Neural cell (in vitro differentiated cells): ENCODE measurements around the gene PLSCR5. TPM values are rescaled to one million over a fixed set of nuclear protein-coding genes. Genes with fewer than 3 reads are reported as not detected.

Experiments
- H2AFZ ChIP-seq: fragments of 200-600, 300-800 bp; sonication (generic), shearing (Covaris generic); 2 replicates; pipeline ENCODE4 v1.6.0; 2014; ENCODE audit warnings: low read depth, mild to moderate bottlenecking, antibody characterized with exemption, low read length, moderate library complexity
- H3F3A ChIP-seq: fragments of 200-600 bp; shearing (Covaris generic); 2 replicates; pipeline ENCODE4 v1.6.1; 2016; ENCODE audit warnings: mild to moderate bottlenecking, moderate library complexity, mixed read lengths, antibody characterized with exemption, low read length; ENCODE audit not compliant: insufficient read depth, poor library complexity, severe bottlenecking
- H3K27ac ChIP-seq: fragments of 200-600, 300-800 bp; sonication (generic), shearing (Covaris generic); 2 replicates; pipeline ENCODE4 v1.5.1; 2014; ENCODE audit warnings: mild to moderate bottlenecking, low read length, moderate library complexity
- H3K27me3 ChIP-seq: fragments of 300-800, 200-600 bp; sonication (generic), shearing (Covaris generic); 2 replicates; pipeline ENCODE4 v1.6.0; 2014; ENCODE audit warnings: mild to moderate bottlenecking, low read depth, low read length, moderate library complexity; ENCODE audit not compliant: insufficient read depth
- H3K36me3 ChIP-seq: fragments of 300-800, 200-600 bp; sonication (generic), shearing (Covaris generic); 2 replicates; pipeline ENCODE4 v1.5.1; 2014; ENCODE audit warnings: mild to moderate bottlenecking, antibody characterized with exemption, low read length, moderate library complexity; ENCODE audit not compliant: insufficient read depth
- H3K4me2 ChIP-seq: fragments of 300-800, 200-600 bp; sonication (generic), shearing (Covaris generic); 2 replicates; pipeline ENCODE4 v1.6.0; 2014; ENCODE audit warnings: mild to moderate bottlenecking, low read length
- H3K4me3 ChIP-seq: fragments of 300-800, 200-600 bp; sonication (generic), shearing (Covaris generic); 2 replicates; pipeline ENCODE4 v1.5.1; 2014; ENCODE audit warnings: mild to moderate bottlenecking, low read length, moderate library complexity
- H3K79me2 ChIP-seq: fragments of 200-600 bp; shearing (Covaris generic); replicated peaks from 2 replicates; pipeline ENCODE4 v1.6.0; 2014; ENCODE audit warnings: mild to moderate bottlenecking, low read length, moderate library complexity; ENCODE audit not compliant: insufficient read depth
- H3K9ac ChIP-seq: fragments of 300-800, 200-600 bp; sonication (generic), shearing (Covaris generic); 2 replicates; pipeline ENCODE4 v1.6.1; 2016; ENCODE audit warnings: mild to moderate bottlenecking, low read length, mixed read lengths
- H3K9me2 ChIP-seq: fragments of 200-600 bp; shearing (Covaris generic); 2 replicates; pipeline ENCODE4 v1.6.1; 2016; ENCODE audit warnings: mild to moderate bottlenecking, low read length, mixed read lengths; ENCODE audit not compliant: insufficient read depth
- H3K9me3 ChIP-seq: fragments of 200-600, 300-800 bp; sonication (generic), shearing (Covaris generic); 2 replicates; pipeline ENCODE4 v1.6.1; 2016; ENCODE audit warnings: mild to moderate bottlenecking, mixed run types, low read length, moderate library complexity, mixed read lengths
- H4K20me1 ChIP-seq: fragments of 200-600 bp; shearing (Covaris generic); 2 replicates; pipeline ENCODE4 v1.6.1; 2016; ENCODE audit warnings: mild to moderate bottlenecking, mixed run types; ENCODE audit not compliant: insufficient read depth
- EP300 ChIP-seq: fragments of 450-650 bp; conservative IDR thresholded peaks from 2 replicates; pipeline ENCODE4 v1.6.1; 2014; ENCODE audit warnings: antibody characterized with exemption, mild to moderate bottlenecking, moderate library complexity; ENCODE audit not compliant: poor library complexity, severe bottlenecking
- EZH2 ChIP-seq: fragments of 200-600, 300-800 bp; shearing (Covaris generic), sonication (generic); IDR thresholded peaks from 2 replicates; pipeline ENCODE4 v1.6.1; 2014; ENCODE audit warnings: antibody characterized with exemption, low read length, borderline replicate concordance, mild to moderate bottlenecking; ENCODE audit not compliant: insufficient read depth, poor library complexity, severe bottlenecking
- MXI1 ChIP-seq: fragments of 450-650 bp; conservative IDR thresholded peaks from 2 replicates; pipeline ENCODE4 v1.6.1; 2014; ENCODE audit warnings: antibody characterized with exemption, mild to moderate bottlenecking; ENCODE audit not compliant: poor library complexity, severe bottlenecking
- POLR2AphosphoS5 ChIP-seq: IDR thresholded peaks from 2 replicates; pipeline ENCODE4 v1.6.1; 2012
- RAD21 ChIP-seq: fragments of 450-650 bp; conservative IDR thresholded peaks from 2 replicates; pipeline ENCODE4 v1.6.1; 2014; ENCODE audit warnings: antibody characterized with exemption, mild to moderate bottlenecking, moderate library complexity
- SMC3 ChIP-seq: fragments of 450-650 bp; conservative IDR thresholded peaks from 2 replicates; pipeline ENCODE4 v1.6.1; 2014; ENCODE audit warnings: antibody characterized with exemption, mild to moderate bottlenecking, moderate library complexity; ENCODE audit not compliant: poor library complexity
- TAF1 ChIP-seq: IDR thresholded peaks from 2 replicates; pipeline ENCODE4 v1.6.1; 2012; ENCODE audit warnings: low read depth
- polyA plus RNA-seq: library from polyadenylated mRNA; depleted of rRNA; stranded (reverse); fragments of >200 nt; gene quantifications from 2 replicates; pipeline ENCODE4 v1.2.3, GENCODE V29; 2014
- TF ChIP-seq, protein P1 (sequence below): IDR thresholded peaks from 2 replicates; pipeline ENCODE4 v1.6.1; 2012; ENCODE audit warnings: borderline replicate concordance
- TF ChIP-seq, protein P2 (sequence below): fragments of 450-650 bp; IDR thresholded peaks from 2 replicates; pipeline ENCODE4 v1.5.1; 2014; ENCODE audit warnings: antibody characterized with exemption, mild to moderate bottlenecking, moderate library complexity; ENCODE audit not compliant: poor library complexity, severe bottlenecking

PLSCR5 gene
- polyA plus RNA-seq, 1 donor from 2014 or later: 0.37 TPM

- TF ChIP-seq, protein P1, sequence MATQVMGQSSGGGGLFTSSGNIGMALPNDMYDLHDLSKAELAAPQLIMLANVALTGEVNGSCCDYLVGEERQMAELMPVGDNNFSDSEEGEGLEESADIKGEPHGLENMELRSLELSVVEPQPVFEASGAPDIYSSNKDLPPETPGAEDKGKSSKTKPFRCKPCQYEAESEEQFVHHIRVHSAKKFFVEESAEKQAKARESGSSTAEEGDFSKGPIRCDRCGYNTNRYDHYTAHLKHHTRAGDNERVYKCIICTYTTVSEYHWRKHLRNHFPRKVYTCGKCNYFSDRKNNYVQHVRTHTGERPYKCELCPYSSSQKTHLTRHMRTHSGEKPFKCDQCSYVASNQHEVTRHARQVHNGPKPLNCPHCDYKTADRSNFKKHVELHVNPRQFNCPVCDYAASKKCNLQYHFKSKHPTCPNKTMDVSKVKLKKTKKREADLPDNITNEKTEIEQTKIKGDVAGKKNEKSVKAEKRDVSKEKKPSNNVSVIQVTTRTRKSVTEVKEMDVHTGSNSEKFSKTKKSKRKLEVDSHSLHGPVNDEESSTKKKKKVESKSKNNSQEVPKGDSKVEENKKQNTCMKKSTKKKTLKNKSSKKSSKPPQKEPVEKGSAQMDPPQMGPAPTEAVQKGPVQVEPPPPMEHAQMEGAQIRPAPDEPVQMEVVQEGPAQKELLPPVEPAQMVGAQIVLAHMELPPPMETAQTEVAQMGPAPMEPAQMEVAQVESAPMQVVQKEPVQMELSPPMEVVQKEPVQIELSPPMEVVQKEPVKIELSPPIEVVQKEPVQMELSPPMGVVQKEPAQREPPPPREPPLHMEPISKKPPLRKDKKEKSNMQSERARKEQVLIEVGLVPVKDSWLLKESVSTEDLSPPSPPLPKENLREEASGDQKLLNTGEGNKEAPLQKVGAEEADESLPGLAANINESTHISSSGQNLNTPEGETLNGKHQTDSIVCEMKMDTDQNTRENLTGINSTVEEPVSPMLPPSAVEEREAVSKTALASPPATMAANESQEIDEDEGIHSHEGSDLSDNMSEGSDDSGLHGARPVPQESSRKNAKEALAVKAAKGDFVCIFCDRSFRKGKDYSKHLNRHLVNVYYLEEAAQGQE: no peak
- no peak for TF ChIP-seq SMC3
- TF ChIP-seq POLR2AphosphoS5: no peak
- TF ChIP-seq, protein P2, sequence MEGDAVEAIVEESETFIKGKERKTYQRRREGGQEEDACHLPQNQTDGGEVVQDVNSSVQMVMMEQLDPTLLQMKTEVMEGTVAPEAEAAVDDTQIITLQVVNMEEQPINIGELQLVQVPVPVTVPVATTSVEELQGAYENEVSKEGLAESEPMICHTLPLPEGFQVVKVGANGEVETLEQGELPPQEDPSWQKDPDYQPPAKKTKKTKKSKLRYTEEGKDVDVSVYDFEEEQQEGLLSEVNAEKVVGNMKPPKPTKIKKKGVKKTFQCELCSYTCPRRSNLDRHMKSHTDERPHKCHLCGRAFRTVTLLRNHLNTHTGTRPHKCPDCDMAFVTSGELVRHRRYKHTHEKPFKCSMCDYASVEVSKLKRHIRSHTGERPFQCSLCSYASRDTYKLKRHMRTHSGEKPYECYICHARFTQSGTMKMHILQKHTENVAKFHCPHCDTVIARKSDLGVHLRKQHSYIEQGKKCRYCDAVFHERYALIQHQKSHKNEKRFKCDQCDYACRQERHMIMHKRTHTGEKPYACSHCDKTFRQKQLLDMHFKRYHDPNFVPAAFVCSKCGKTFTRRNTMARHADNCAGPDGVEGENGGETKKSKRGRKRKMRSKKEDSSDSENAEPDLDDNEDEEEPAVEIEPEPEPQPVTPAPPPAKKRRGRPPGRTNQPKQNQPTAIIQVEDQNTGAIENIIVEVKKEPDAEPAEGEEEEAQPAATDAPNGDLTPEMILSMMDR: no peak
- TF ChIP-seq EP300: no peak
- no peak for TF ChIP-seq MXI1
- TF ChIP-seq EZH2: no peak
- TF ChIP-seq TAF1: no peak
- no peak for TF ChIP-seq RAD21
- Histone ChIP-seq H2AFZ (no peak overlapping the region), H3K36me3 (no peaks in the 10 kb centered on the region)
Observed at GRCh38 chr3:146650691-146651442, 45.7 kb upstream of the PLSCR5 start.

DNA sequence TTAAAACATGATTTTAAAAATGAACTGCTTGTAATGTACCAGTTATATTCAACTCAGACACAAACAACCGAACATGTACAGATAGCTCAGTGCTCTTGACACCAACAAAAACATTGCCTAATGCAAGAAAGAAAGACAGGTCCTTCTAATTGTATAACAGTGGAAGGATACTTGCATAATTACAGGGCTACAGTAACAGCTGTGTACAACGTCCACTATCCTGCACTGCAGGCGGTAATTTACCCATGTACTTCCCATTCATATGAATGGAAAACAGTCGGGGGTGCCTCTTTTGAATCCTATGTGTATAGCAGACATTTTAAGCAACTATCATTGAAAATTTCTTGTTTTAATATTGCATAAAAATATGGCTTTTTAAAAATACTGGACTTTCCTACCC lies 41.1 kb upstream of the PLSCR5 start:
- Histone ChIP-seq H4K20me1 (no peaks in the 10 kb centered on the region), H3K27me3 (no peaks in the 10 kb centered on the region), H3K4me2 (no peak overlapping the region), H3K79me2 (no peaks in the 10 kb centered on the region), H3K27ac (no peak overlapping the region), H3K9me3 (no peaks in the 10 kb centered on the region), H2AFZ (no peak overlapping the region), H3K4me3 (no peak overlapping the region), H3F3A (no peaks in the 10 kb centered on the region), H3K9me2 (no peaks in the 10 kb centered on the region), H3K9ac (no peak overlapping the region), H3K36me3 (no peaks in the 10 kb centered on the region)
- no peak for TF ChIP-seq RAD21
- TF ChIP-seq, protein P1: no peak
- no peak for TF ChIP-seq SMC3
- TF ChIP-seq, protein P2: no peak
- TF ChIP-seq TAF1: no peak
- TF ChIP-seq MXI1: no peak

More at GRCh38 chr3:146650691-146651442, 45.7 kb upstream of the PLSCR5 start:
- Histone ChIP-seq H3K4me3 (no peak overlapping the region), H3K9me2 (no peaks in the 10 kb centered on the region), H4K20me1 (no peaks in the 10 kb centered on the region), H3K9ac (no peak overlapping the region), H3F3A (no peaks in the 10 kb centered on the region), H3K27ac (no peak overlapping the region), H3K27me3 (no peaks in the 10 kb centered on the region), H3K4me2 (no peak overlapping the region), H3K9me3 (no peaks in the 10 kb centered on the region), H3K79me2 (no peaks in the 10 kb centered on the region)
